MM.1S (cell line): ENCODE results near the gene ALKBH3.

ENCODE experiments used
- DNase-seq: peaks from one replicate; pipeline ENCODE4 v3.0.0-alpha.2; 2015
- H2AFZ ChIP-seq: fragments of 300-600 bp; sonication (generic); 2 replicates; pipeline ENCODE4 v1.6.0; 2016; ENCODE audit warnings: antibody characterized with exemption, low read length
- H3F3A ChIP-seq: fragments of 300-600 bp; sonication (generic); 2 replicates; pipeline ENCODE4 v1.6.1; 2016; ENCODE audit warnings: mild to moderate bottlenecking, antibody characterized with exemption, low read length, moderate library complexity, mixed read lengths; ENCODE audit not compliant: insufficient read depth
- H3K27ac ChIP-seq: fragments of 300-600 bp; sonication (generic); 2 replicates; pipeline ENCODE4 v1.5.1; 2016; ENCODE audit warnings: mild to moderate bottlenecking, low read length
- H3K27me3 ChIP-seq: fragments of 300-600 bp; sonication (generic); replicated peaks from 2 replicates; pipeline ENCODE4 v1.6.0; 2016; ENCODE audit warnings: low read length; ENCODE audit not compliant: insufficient read depth
- H3K36me3 ChIP-seq: fragments of 300-600 bp; sonication (generic); replicated peaks from 2 replicates; pipeline ENCODE4 v1.6.1; 2016; ENCODE audit warnings: mild to moderate bottlenecking, low read length, mixed read lengths; ENCODE audit not compliant: insufficient read depth
- H3K4me1 ChIP-seq: fragments of 300-600 bp; sonication (generic); 2 replicates; pipeline ENCODE4 v1.6.1; 2016; ENCODE audit warnings: low read length, mixed read lengths
- H3K4me2 ChIP-seq: fragments of 300-600 bp; sonication (generic); 2 replicates; pipeline ENCODE4 v1.6.0; 2016; ENCODE audit warnings: low read depth, low read length
- H3K4me3 ChIP-seq: fragments of 300-600 bp; sonication (generic); 2 replicates; pipeline ENCODE4 v1.5.1; 2016; ENCODE audit warnings: low read length, mixed read lengths
- H3K79me2 ChIP-seq: fragments of 300-600 bp; sonication (generic); 2 replicates; pipeline ENCODE4 v1.6.1; 2016; ENCODE audit warnings: mixed run types, low read length, mixed read lengths
- H3K9ac ChIP-seq: fragments of 300-600 bp; sonication (generic); 2 replicates; pipeline ENCODE4 v1.6.1; 2016; ENCODE audit warnings: low read length, mixed read lengths
- H3K9me2 ChIP-seq: fragments of 300-600 bp; sonication (generic); replicated peaks from 2 replicates; pipeline ENCODE4 v1.6.1; 2016; ENCODE audit warnings: mild to moderate bottlenecking, low read length, mixed read lengths; ENCODE audit not compliant: insufficient read depth
- H3K9me3 ChIP-seq: fragments of 300-600 bp; sonication (generic); replicated peaks from 2 replicates; pipeline ENCODE4 v1.6.1; 2016; ENCODE audit warnings: mild to moderate bottlenecking, low read length, mixed read lengths; ENCODE audit not compliant: insufficient read depth
- H4K20me1 ChIP-seq: fragments of 300-600 bp; sonication (generic); 2 replicates; pipeline ENCODE4 v1.6.1; 2016; ENCODE audit warnings: mild to moderate bottlenecking, low read length, moderate library complexity, mixed read lengths; ENCODE audit not compliant: insufficient read depth
- CTCF ChIP-seq: fragments of 300-600 bp; sonication (generic); IDR thresholded peaks from 2 replicates; pipeline ENCODE4 v1.5.1; 2016; ENCODE audit warnings: antibody characterized with exemption, low read length, mixed read lengths
- EZH2 ChIP-seq: fragments of 300-600 bp; sonication (generic); optimal IDR thresholded peaks from 2 replicates; pipeline ENCODE3; 2017; ENCODE audit warnings: low read depth, mild to moderate bottlenecking, antibody characterized with exemption, low read length, mixed read lengths
- EZH2phosphoT487 ChIP-seq: fragments of 300-600 bp; sonication (generic); IDR thresholded peaks from 2 replicates; pipeline ENCODE4 v1.6.1; 2018; ENCODE audit warnings: antibody characterized with exemption, low read length

ALKBH3 gene

GRCh38 chr11:43905813-43906241 lies 25.2 kb downstream of the ALKBH3 start:
- Histone ChIP-seq H3K27ac (no peak overlapping the region), H3K9ac (no peak overlapping the region), H3F3A (peaks cover 18% of the 10 kb centered on the region), H3K4me3 (no peak overlapping the region), H3K79me2 (peaks cover 33% of the 10 kb centered on the region), H4K20me1 (no peaks in the 10 kb centered on the region), H3K27me3 (no peaks in the 10 kb centered on the region), H3K4me2 (no peak overlapping the region), H3K9me2 (no peaks in the 10 kb centered on the region), H3K36me3 (no peaks in the 10 kb centered on the region), H2AFZ (no peak overlapping the region), H3K4me1 (peaks cover 34% of the 10 kb centered on the region), H3K9me3 (no peaks in the 10 kb centered on the region)
- no peak for TF ChIP-seq EZH2
- no peak for TF ChIP-seq EZH2phosphoT487
- no peak for TF ChIP-seq CTCF
- no peak for DNase-seq

DNA sequence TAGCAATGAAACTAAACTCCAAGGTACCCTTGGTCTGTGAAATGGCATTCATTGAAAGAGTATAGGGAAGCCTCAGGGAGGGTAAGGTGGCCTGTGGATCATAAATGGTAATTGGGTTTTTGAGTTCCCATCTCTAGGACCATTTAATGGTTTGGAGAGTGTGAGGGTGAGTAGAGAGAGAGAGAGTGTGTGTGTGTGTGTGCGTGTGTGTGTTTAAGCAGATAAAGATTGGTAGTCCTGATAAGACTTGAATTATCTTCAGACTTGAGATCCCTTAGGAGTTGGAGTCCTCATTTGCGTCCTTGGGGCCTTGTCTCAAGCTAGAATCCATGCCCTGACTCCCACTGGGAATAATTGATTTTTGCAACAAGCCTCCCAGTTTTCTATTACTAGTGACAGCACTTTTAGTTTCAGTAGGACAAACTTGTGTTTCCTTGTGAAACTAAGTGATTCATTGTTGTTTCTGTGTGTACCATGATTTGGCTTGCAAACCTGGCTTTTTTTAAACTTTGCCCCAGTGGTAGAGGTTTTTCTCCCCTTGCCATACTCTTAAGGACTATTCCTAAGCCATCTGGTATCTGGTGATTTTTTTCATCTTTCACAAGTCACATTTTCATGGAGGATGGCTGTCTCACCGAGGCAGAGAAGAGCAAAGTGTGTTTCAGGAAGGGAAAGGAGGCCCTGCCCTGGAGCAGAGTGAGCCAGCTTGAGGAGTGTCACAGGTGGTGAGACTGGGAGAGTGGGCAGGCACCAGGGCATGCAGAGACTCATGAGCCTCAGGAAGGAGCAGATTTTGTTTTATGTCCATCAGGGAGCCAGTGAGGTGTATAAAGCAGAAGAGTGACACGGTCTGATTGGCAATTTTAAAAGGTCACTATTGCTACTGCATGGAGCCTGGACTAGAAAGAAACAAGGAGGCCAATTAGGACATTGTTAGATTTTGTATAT lies 26.7 kb downstream of the ALKBH3 start:
- Histone ChIP-seq H3K4me2 (peak overlapping the region; percentile 70), H3F3A (peaks cover 20% of the 10 kb centered on the region), H3K9me3 (no peaks in the 10 kb centered on the region), H3K36me3 (no peaks in the 10 kb centered on the region), H3K79me2 (peaks cover 41% of the 10 kb centered on the region), H3K4me1 (peaks cover 43% of the 10 kb centered on the region), H2AFZ (no peak overlapping the region), H3K27ac (peak overlapping the region; percentile 75), H3K4me3 (peak overlapping the region; percentile 15), H3K9me2 (no peaks in the 10 kb centered on the region), H4K20me1 (no peaks in the 10 kb centered on the region), H3K27me3 (no peaks in the 10 kb centered on the region), H3K9ac (peak overlapping the region; percentile 12; the same call in 1 of the 2 replicates)
- TF ChIP-seq CTCF = no peak
- TF ChIP-seq EZH2phosphoT487 = no peak
- no peak for TF ChIP-seq EZH2
- DNase-seq = peak; percentile 48

- H3K4me3 ChIP-seq = peak overlapping the region; percentile 15
- no peaks in the 10 kb centered on the region for H4K20me1 ChIP-seq
- H3K27ac ChIP-seq = peak overlapping the region; percentile 75
- H3K79me2 ChIP-seq = peaks cover 41% of the 10 kb centered on the region
- H3K4me2 ChIP-seq = peak overlapping the region; percentile 70
- DNase-seq = no peak
- H3K4me1 ChIP-seq = peaks cover 52% of the 10 kb centered on the region
- H3K9me3 ChIP-seq = no peaks in the 10 kb centered on the region
- TF ChIP-seq CTCF (no peak), EZH2phosphoT487 (no peak), EZH2 (no peak)
- peaks cover 25% of the 10 kb centered on the region for H3F3A ChIP-seq
- H3K36me3 ChIP-seq = no peaks in the 10 kb centered on the region
- no peaks in the 10 kb centered on the region for H3K27me3 ChIP-seq
- no peaks in the 10 kb centered on the region for H3K9me2 ChIP-seq
- peak overlapping the region; percentile 12; the same call in 1 of the 2 replicates for H3K9ac ChIP-seq
- H2AFZ ChIP-seq = no peak overlapping the region
These were observed 27.6 kb downstream of the ALKBH3 start for GRCh38 chr11:43908191-43908590.
